WTC11 (cell line): ENCODE data around the gene TASP1.

Source experiments
- CREB1 ChIP-seq: sonication (generic); formaldehyde crosslinking; IDR thresholded peaks from 2 replicates; pipeline ENCODE4 v1.8.0; 2023; ENCODE audit warnings: mild to moderate bottlenecking, missing genetic modification reagents
- E2F5 ChIP-seq: sonication (generic); formaldehyde crosslinking; IDR thresholded peaks from 2 replicates; pipeline ENCODE4 v1.8.1; 2022; ENCODE audit warnings: mild to moderate bottlenecking, moderate library complexity, missing genetic modification reagents
- GABPB1 ChIP-seq: sonication (generic); formaldehyde crosslinking; IDR thresholded peaks from 2 replicates; pipeline ENCODE4 v1.8.1; 2023; ENCODE audit warnings: mild to moderate bottlenecking, missing genetic modification reagents
- ZNF512 ChIP-seq: sonication (generic); formaldehyde crosslinking; IDR thresholded peaks from 2 replicates; pipeline ENCODE4 v1.8.1; 2022; ENCODE audit warnings: missing genetic modification reagents, borderline replicate concordance

GRCh38 chr20:13507646-13508045 lies 131.1 kb downstream of the TASP1 start:
- TF ChIP-seq E2F5 (CRISPR knock-in tag) (no peak), ZNF512 (no peak), GABPB1 (CRISPR knock-in tag) (no peak), CREB1 (no peak)
